Body of pancreas (tissue), 4 donors: ENCODE results near the gene FAM13A. TPM values are rescaled to one million over a fixed set of nuclear protein-coding genes. Genes with fewer than 3 reads are reported as not detected.
"Not testable (repeated sequence)": the region's sequence is repeated elsewhere in the genome, so short reads cannot be mapped to it uniquely, and the experiment has no call there.

ENCODE experiments used
- ATAC-seq: fragments of 150-250 bp; one replicate; pipeline ENCODE4 v1.9.1; 2016
- DNase-seq, 4 donors: peaks; one replicate each; pipeline ENCODE4 v3.0.0-alpha.2; 2019
- H3K27ac ChIP-seq, 4 donors: fragments of 200-600 bp; sonication (generic); 1 replicate in 3 of 4; 2 replicates in 1 of 4; pipeline versions ENCODE4 v1.5.1 to v1.6.1; 2016 to 2019; ENCODE audit warnings: mild to moderate bottlenecking in 1 of 4, mixed read lengths in 1 of 4, moderate library complexity in 1 of 4
- H3K27me3 ChIP-seq, 2 donors: fragments of 200-600 bp; sonication (generic); one replicate each; pipeline ENCODE4 v1.6.0; 2016; ENCODE audit warnings: mild to moderate bottlenecking in 1 of 2
- H3K36me3 ChIP-seq, 2 donors: fragments of 200-600 bp; sonication (generic); replicated peaks in 1 of 2; 2 replicates each; pipeline ENCODE4 v1.5.1; 2016; ENCODE audit warnings: low read depth in 2 of 2; ENCODE audit not compliant: insufficient read depth in 1 of 2
- H3K4me1 ChIP-seq: fragments of 200-600 bp; sonication (generic); one replicate; pipeline ENCODE4 v1.6.0; 2016
- H3K4me3 ChIP-seq, 2 donors: fragments of 200-600 bp; sonication (generic); 1 replicate in 1 of 2; 2 replicates in 1 of 2; pipeline ENCODE4 v1.5.1; 2016 to 2019
- H3K9me3 ChIP-seq, 3 donors: fragments of 200-600 bp; sonication (generic); 1 replicate in 2 of 3; 2 replicates in 1 of 3; pipeline ENCODE4 v1.5.1; 2016
- CTCF ChIP-seq, 7 experiments: fragments of 450-650 bp in 4 of 7; fragments of 200-600 bp in 3 of 7; sonication (generic) in 3 of 7; IDR thresholded peaks; one replicate each; pipeline ENCODE4 v1.5.1; 2016 to 2019; ENCODE audit warnings: antibody characterized with exemption in 7 of 7
- POLR2A ChIP-seq, 3 donors: fragments of 450-650 bp; IDR thresholded peaks; one replicate each; pipeline ENCODE4 v1.6.1; 2016; ENCODE audit warnings: antibody characterized with exemption in 3 of 3, mild to moderate bottlenecking in 2 of 3
- WGBS, 2 donors: methylation state at CpG; one replicate each; pipeline ENCODE4 v1.1.5; 2017; 5-methylcytosine and 5-hydroxymethylcytosine counted together
- intact Hi-C: fragments of 100-400 bp; cut with DNase I; formaldehyde crosslinking; loops from one replicate; pipeline ENCODE4 v1.15.1; 2023
- total RNA-seq, 2 donors: library from RNA; depleted of rRNA; stranded (reverse); fragments of >200 nt; gene quantifications; one replicate each; pipeline ENCODE4 v1.1.0, GENCODE V29; 2016

FAM13A gene
- total RNA-seq, 2 donors from 2014 or later: 59.1 to 64.3 TPM

DNA sequence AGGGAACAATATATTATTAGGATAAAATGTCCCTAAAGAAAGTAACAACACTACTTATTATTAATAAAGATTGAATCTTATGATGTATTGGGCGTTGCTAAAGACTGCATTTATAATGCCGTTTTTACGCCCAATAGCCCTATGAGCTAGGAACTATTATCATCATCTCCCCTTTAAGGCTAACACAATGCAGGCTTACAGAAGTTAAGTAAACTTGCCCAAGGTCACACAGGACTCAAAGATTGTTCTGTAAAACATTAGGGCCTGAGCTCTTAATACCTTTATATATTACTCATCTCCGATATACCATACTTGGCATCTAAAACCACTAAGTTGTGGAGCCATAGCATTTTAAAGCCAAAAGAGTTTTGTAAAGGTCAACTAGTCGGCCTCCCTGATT, 149.5 kb downstream of the FAM13A start:
- TF ChIP-seq CTCF (IDR thresholded peaks at IDR 0.05): no peak
- no peak for TF ChIP-seq POLR2A (IDR thresholded peaks at IDR 0.05)

GRCh38 chr4:88904240-88904639, 152.7 kb downstream of the FAM13A start:
- 91 to 97% methylated on average over 3 of the region's 3 CpGs for WGBS, 2 donors
- H3K4me1 ChIP-seq: peaks cover 14% of the 10 kb centered on the region
- H3K36me3 ChIP-seq, ATAC-seq, H3K4me3 ChIP-seq, H3K27ac ChIP-seq, DNase-seq, intact Hi-C loops, H3K27me3 ChIP-seq, H3K9me3 ChIP-seq: not testable (repeated sequence)

More for the DNA sequence above, 149.5 kb downstream of the FAM13A start:
- 39 to 54% methylated on average over 5 of the region's 5 CpGs for WGBS, 2 donors
- no peak for DNase-seq
- peaks cover 0 to 2% of the 10 kb centered on the region in 2 donors for H3K36me3 ChIP-seq
- H3K27me3 ChIP-seq: no peaks in the 10 kb centered on the region
- intact Hi-C loops: no loop called here
- no peaks in the 10 kb centered on the region for H3K9me3 ChIP-seq
- H3K27ac ChIP-seq: no peak overlapping the region
- no peak for ATAC-seq
- H3K4me3 ChIP-seq: no peak overlapping the region
- peaks cover 14% of the 10 kb centered on the region for H3K4me1 ChIP-seq

GRCh38 chr4:88900432-88900831, 156.6 kb downstream of the FAM13A start:
- Histone ChIP-seq H3K27ac (no peak overlapping the region), H3K4me3 (no peak overlapping the region), H3K27me3 (no peaks in the 10 kb centered on the region), H3K36me3 (peaks cover 0 to 2% of the 10 kb centered on the region in 2 donors), H3K4me1 (no peaks in the 10 kb centered on the region), H3K9me3 (no peaks in the 10 kb centered on the region)
- no peak for DNase-seq
- TF ChIP-seq POLR2A (IDR thresholded peaks at IDR 0.05) (no peak), CTCF (IDR thresholded peaks at IDR 0.05) (no peak)
- WGBS, 2 donors: 98 to 100% methylated on average over 2 of the region's 2 CpGs
- intact Hi-C loops: no loop called here
- ATAC-seq: no peak

- no peaks in the 10 kb centered on the region for H3K36me3 ChIP-seq
- intact Hi-C loops: no loop called here
- ATAC-seq: no peak
- H3K9me3 ChIP-seq: no peaks in the 10 kb centered on the region
- H3K4me3 ChIP-seq: no peak overlapping the region
- TF ChIP-seq POLR2A (IDR thresholded peaks at IDR 0.05) (no peak), CTCF (IDR thresholded peaks at IDR 0.05) (no peak)
- no peak overlapping the region for H3K27ac ChIP-seq
- no peaks in the 10 kb centered on the region for H3K4me1 ChIP-seq
- H3K27me3 ChIP-seq: no peaks in the 10 kb centered on the region
- DNase-seq: no peak
Observed at GRCh38 chr4:88897752-88898151, 159.2 kb downstream of the FAM13A start.

DNA sequence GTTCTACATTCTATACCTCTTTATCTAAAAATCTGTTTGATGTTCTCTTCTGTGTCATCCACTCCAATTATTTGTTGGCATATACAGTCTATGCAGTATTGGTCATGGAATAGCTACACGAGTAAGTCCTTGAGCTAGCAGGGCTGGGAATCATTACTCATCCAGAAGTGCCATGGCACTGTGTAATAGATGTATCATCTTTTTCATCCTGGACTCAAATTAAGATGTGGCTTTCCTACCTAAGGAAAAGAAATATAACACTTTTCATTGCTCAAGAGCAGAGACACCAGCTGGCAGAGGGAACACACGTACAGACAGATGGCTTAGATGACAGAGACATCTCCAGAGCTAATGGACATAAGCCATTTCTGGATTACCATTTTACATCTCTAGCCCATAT, 159.8 kb downstream of the FAM13A start:
- TF ChIP-seq CTCF (IDR thresholded peaks at IDR 0.05) (no peak), POLR2A (IDR thresholded peaks at IDR 0.05) (no peak)
- Histone ChIP-seq H3K27ac (no peak overlapping the region), H3K36me3 (no peaks in the 10 kb centered on the region), H3K4me3 (no peak overlapping the region), H3K9me3 (no peaks in the 10 kb centered on the region), H3K27me3 (no peaks in the 10 kb centered on the region), H3K4me1 (no peaks in the 10 kb centered on the region)
- 88 to 100% methylated on average over 2 of the region's 2 CpGs for WGBS, 2 donors
- DNase-seq (no peak), ATAC-seq (no peak)
- intact Hi-C loops: no loop called here
